WERI-Rb-1 (cell line): ENCODE measurements around the gene DIS3L.
A peak's percentile ranks its signal among the peaks of the same experiment; 100 is the strongest.

Source experiments
- DNase-seq: peaks from one replicate; pipeline ENCODE4 v3.0.0-alpha.2; 2020
- H3K27ac ChIP-seq: fragments of 250-450 bp; sonication (Bioruptor Pico); 2 replicates; pipeline ENCODE4 v1.5.1; 2020; ENCODE audit warnings: mild to moderate bottlenecking, moderate library complexity
- H3K27me3 ChIP-seq: fragments of 250-450 bp; sonication (Bioruptor Pico); 2 replicates; pipeline ENCODE4 v1.5.1; 2021; ENCODE audit warnings: mild to moderate bottlenecking, low read depth, moderate library complexity; ENCODE audit not compliant: insufficient read depth, severe bottlenecking
- H3K36me3 ChIP-seq: fragments of 250-450 bp; sonication (Bioruptor Pico); 2 replicates; pipeline ENCODE4 v1.5.1; 2020; ENCODE audit warnings: mild to moderate bottlenecking, moderate library complexity
- H3K4me3 ChIP-seq: 2 replicates; pipeline ENCODE4 v1.5.1; 2011; ENCODE audit warnings: low read depth, mild to moderate bottlenecking, control low read depth, low read length
- H3K9me3 ChIP-seq: fragments of 250-450 bp; sonication (Bioruptor Pico); 2 replicates; pipeline ENCODE4 v1.5.1; 2021; ENCODE audit warnings: mild to moderate bottlenecking, moderate library complexity; ENCODE audit not compliant: severe bottlenecking
- CTCF ChIP-seq: IDR thresholded peaks from 2 replicates; pipeline ENCODE4 v1.5.1; 2011; ENCODE audit warnings: low read depth, mild to moderate bottlenecking, control low read depth, inconsistent platforms, low read length

DIS3L gene

DNA sequence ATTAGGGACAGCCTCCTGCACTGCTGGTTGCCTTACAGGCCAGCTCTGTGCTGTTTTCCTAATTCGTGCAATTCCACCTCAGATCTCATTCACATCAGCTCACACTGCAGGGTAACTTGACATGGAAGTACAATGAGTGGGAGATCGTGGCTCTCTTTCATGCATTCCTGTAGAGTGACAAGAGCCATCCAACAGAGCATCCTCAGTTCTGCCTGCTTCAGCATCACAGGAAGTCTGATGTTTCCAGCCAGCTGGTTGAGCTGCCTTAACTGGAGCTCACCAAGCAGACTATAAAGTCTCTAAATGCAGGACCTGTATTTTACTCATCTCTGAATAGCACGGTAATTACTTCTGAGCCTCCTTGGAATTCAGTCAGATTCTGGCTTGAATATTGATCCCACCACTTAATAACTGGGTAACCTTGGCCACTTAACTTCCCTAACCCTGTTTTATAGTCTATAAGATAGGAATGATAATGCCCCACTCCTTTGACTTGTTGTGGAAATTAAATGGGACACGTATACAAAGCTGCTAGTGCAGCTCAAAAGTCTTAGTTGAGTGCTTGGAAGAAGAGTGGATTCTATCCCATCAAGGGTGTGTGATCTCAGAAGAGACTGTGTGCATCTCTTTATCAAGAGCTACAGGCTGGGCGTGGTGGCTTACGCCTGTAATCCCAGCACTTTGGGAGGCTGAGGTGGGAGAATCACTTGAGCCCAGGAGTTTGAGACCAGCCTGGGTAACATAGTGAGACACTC lies 1.4 kb upstream of the DIS3L start:
- no peaks in the 10 kb centered on the region for H3K36me3 ChIP-seq
- no peaks in the 10 kb centered on the region for H3K27me3 ChIP-seq
- no peaks in the 10 kb centered on the region for H3K9me3 ChIP-seq
- DNase-seq: no peak
- no peak overlapping the region for H3K4me3 ChIP-seq
- H3K27ac ChIP-seq: no peak overlapping the region
- TF ChIP-seq CTCF: no peak

DNA sequence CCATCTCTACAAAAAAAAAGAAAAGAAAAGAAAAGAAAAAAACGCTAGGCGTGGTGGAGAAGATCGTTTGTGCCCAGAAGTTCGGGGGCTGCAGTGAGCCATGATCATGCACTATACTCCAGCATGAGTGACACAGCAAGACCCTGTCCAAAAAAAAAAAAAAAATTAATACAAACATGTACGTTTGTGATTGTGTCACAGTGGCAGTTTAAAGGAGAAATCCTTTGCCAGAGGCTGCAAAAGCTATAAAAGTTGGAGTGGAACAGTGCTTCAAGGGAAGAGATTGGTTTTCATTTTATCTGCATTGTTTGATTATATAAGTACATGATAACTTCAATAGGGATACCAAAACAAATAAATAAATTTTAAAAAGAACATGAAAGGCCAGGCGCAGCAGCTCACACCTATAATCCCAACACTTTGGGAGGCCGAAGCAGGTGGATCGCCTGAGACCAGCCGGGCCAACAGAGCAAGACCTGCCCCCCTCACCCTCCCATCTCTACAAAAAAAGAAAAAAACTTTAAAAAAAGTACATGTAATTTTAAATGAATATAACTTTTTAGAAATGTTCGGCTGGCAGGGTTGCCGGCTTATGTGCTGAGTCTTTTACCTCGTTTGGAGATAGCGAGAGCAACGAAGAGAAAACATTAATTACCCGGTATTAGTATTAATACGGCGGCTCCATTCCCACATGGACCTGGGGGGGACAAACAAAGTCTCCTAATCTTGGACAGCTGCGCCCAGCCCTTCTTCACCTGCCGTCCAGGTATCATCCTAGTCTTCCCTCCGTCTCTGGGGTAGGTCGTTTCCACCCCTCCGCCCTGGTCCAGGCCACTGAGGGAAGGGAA lies 573 bp upstream of the DIS3L start:
- no peak for TF ChIP-seq CTCF
- Histone ChIP-seq H3K36me3 (no peaks in the 10 kb centered on the region), H3K27me3 (no peaks in the 10 kb centered on the region), H3K27ac (peak overlapping the region; percentile 90), H3K9me3 (no peaks in the 10 kb centered on the region), H3K4me3 (peak overlapping the region; percentile 82)
- DNase-seq: peak; percentile 42

DNA sequence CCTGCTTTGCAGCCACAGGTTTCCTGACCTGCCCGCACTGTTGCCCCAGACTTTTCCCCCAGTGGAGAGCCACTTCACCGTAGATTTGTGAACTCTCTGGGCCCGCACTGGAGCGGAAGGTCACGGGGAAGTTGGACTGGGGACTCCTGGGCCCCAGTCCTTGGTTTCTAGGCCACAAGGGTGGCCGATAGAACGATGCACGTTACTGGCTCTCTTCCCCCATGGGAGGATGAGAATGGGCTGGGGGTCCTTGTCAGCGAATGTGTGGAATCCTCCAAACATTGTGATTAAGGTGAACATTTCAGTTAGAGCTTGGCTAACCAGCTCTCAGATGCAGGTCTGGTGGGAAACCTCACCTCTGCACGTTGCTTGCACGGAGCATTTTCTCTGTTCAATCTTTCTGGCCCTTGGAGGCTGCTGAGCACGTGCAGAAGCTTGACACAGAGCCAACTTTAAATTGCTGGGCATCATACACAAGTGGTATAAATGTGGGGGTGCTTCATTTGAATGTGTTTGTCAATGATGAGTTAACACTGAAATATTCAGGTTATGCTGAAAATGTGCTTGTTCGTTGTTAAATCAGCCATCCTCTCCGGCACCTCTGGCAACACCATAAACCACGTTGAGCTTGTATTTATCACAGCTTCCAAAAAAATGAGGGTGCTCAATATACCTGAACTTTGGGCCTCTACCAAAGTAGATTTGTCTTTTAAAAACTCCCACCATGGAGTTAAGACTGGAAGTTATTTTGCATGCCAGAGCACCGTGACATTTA lies 976 bp downstream of the DIS3L start:
- Histone ChIP-seq H3K27me3 (no peaks in the 10 kb centered on the region), H3K4me3 (peak overlapping the region; percentile 82), H3K27ac (peak overlapping the region; percentile 90), H3K36me3 (no peaks in the 10 kb centered on the region), H3K9me3 (no peaks in the 10 kb centered on the region)
- DNase-seq: no peak
- no peak for TF ChIP-seq CTCF

DNA sequence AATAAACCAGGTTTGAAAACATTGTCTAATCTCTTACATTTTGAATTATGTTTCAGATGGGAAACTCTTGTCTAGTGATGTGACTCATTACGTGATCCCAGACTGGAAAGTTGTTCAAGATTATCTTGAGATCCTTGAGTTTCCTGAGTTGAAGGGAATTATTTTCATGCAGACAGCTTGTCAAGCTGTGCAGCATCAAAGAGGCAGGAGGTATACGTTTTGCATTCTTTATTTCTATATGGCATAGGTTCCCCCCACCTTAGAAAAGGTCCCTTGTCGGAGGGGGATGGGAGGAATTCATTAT lies 1.5 kb downstream of the DIS3L start:
- no peaks in the 10 kb centered on the region for H3K27me3 ChIP-seq
- no peaks in the 10 kb centered on the region for H3K36me3 ChIP-seq
- H3K27ac ChIP-seq: no peak overlapping the region
- DNase-seq: no peak
- H3K4me3 ChIP-seq: no peak overlapping the region
- no peaks in the 10 kb centered on the region for H3K9me3 ChIP-seq
- TF ChIP-seq CTCF: no peak

DNA sequence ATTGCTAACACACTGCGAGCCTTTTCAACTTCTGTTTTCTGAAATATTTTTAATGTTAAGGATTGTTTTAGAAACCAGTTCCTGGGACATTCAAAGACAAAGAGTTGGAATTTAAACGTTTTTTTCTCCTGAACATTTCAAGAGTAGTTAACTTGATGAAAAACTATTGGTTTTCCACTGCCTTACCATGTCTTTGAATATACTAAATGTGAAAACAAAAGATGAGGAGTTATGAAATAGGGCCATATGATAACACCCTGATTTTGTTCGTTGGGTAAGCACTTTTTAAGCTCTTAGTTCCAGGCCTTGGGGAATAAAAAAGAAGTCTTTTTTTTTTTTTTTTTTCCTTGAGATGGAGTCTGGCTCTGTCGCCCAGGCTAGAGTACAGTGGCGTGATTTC lies 2.8 kb downstream of the DIS3L start:
- TF ChIP-seq CTCF: no peak
- no peaks in the 10 kb centered on the region for H3K36me3 ChIP-seq
- DNase-seq: no peak
- no peak overlapping the region for H3K27ac ChIP-seq
- no peaks in the 10 kb centered on the region for H3K27me3 ChIP-seq
- no peaks in the 10 kb centered on the region for H3K9me3 ChIP-seq
- H3K4me3 ChIP-seq: no peak overlapping the region
